Stimulated activated CD8-positive, alpha-beta memory T cell treated with anti-CD3 and anti-CD28 coated beads, Interleukin-12 subunit alpha, Interleukin-12 subunit beta, amount 100 ng/mL, for 4 hours (primary cell): ENCODE results near the gene TSC2.
"Not testable (repeated sequence)": the region's sequence is repeated elsewhere in the genome, so short reads cannot be mapped to it uniquely, and the experiment has no call there.

Experiments
- DNase-seq: peaks from one replicate; pipeline ENCODE4 v3.0.0-alpha.2; 2020; ENCODE audit warnings: low read depth

TSC2 gene

DNA sequence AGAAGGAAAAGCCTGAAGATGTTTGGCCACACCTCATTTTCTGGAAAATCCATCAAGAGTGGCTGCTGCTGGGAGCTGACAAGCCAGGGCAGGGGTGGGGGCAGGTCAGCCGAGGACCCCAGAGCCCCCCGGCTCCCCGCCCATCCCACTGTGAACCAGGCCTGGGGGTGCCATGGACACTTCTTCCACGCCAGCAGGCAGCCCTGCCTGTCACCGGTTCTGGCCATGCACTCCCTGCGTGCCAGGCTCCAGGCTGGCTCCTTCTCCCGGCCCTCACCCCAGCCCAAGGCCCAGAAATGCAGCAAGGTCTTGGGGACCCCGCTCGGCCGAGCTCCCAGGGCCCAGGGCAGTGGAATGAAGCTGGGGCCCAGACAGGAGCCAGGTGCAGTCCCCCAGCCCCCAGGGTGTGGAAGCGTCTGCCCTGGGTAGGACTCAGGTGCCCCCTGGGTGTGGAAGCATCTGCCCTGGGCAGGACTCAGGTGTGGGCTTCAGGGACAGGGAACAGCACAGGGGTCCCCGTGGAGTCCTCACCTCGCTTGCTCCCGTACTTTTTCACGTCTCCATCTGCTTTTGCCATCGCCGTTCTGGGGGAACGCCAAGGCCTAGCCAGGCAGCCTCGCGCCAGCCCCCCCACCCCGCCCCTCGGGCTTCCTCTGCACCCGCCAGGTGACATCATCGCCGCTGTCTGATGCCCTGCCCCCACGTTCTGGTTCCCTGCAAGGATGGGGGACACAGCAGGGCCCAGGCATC is 75.3 kb downstream of the TSC2 start:
- not testable (repeated sequence) for DNase-seq

DNA sequence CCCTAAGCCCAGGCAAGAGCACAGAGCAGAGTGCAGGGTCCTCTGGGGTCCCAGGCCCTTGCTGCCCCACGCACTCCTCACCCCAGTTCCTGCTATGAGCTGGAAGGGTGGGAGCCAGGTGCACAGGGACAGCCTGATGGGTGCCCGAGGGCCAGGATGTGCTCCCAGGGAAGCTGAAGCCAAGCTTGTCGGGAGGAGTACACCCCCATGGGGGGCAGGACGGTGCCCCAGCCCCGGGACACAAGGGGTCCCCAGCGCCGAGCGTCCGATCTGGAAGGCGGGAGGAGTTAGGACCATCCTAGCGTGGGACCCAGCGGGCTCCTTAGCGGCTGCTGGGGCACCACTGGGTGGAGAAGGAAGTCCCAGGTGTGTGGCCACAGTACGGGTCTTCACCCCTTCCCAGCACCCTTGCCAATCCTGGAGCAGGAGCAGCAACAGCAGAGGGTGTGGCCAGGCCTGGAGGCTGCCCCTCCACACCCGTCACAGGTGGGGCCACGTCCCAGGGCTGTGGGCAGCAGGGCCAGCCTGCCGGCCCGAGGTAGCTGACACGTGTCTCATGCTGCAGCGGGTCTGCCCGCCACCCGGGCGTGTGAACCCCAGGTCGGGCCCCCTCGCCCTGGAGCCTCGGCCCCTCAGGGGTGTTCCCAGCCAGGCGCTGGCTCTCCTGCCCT is 76.1 kb downstream of the TSC2 start:
- DNase-seq: not testable (repeated sequence)

DNA sequence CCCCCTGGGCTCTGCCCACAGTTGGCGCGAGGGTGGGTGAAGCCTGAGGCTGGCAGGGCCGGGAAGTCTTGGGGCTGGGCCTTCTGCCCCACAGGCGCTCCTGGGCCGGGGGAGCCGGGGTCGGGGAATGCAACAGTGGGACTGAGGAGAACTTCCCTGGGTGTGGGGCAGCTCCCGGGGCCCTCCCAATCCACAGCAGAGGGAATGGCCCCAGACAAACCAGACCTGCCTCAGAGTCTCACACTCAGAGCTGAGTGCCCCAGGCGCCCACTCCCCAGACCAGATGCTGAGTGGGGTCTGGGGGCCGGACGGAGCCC is 76.5 kb downstream of the TSC2 start:
- not testable (repeated sequence) for DNase-seq

DNA sequence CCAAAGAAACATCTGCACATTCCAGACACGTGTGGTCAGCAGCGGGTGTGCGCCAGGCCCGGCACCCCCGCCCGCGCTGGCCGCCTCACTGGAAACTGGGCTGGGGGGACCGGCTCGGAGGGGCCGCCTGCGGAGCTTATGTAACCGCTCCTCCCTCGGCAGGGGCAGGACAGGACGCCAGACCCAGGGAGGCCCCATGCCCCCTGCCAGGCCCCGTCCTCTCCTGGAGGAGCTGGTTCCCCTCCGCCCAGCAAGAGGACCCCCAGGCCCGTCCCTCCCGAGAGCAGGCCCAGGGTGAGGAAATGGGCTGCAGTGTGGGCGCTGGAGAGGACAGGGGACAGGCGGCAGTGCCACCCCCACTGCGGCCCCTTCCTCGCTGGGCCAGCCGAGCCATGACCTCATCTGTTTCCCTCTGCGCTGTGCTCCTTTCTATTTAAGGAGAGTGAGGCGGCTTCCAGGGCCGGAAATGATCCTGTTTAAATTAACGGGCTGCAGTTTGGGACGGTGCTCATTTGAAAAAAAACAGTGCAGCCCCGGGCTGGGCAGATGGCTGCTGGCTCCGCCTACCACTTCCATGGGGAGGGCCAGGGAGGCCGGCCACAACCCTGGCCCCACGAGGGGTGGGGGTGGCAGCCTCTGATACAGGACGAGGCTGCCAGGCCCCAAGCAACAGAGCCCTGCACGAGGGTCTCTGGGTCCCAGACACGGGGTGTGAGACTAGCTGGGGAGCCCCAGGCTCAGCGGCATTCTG is 77.1 kb downstream of the TSC2 start:
- not testable (repeated sequence) for DNase-seq

DNA sequence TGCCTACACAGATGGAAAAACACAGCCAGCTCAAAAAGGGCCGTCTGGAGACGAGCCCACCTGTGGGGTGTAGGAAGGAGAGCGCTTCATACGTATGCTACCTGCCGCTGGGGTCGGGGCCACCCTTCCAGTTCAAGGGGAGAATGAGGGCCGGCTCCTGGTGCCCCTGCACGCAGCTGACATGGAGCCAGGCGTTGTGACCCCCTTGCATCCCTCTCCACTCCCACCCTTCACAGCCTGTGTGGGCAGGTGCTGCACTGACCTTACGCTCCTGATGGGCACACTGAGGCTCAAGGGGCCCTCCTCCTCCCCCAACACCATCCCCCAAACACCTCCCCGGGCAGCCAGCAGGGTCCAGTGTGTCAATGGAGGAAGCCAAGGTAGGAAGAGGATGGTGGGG is 77.8 kb downstream of the TSC2 start:
- DNase-seq: not testable (repeated sequence)

DNA sequence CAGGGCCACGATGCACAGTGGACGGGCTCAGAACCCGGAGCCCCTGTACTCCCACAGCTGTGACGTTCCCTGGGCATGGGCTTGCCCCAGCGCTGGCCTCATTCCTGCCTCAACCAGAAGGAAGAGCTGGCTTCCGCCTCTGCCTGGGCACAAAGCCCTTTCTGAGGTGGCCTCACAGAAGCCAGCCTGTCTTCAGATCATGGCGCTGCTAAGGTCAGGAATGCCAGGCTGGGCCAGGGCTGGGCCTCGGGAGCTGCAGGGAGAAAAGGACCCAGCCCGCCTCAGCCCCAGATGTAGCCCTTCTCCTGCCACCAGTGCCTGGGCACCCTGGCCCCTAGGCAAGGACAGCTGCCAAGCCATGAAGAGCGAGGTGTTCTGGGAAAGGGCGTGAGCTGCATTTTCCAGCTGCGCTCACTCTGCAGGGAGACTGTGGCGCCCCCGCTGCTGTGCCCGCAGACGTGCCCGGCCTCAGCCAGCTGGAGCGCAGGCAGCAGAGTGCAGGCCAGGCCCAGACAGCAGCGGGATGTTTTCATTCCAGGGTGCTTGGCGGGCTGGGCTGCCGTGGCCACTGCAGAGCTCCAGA is 78.5 kb downstream of the TSC2 start:
- DNase-seq: not testable (repeated sequence)

DNA sequence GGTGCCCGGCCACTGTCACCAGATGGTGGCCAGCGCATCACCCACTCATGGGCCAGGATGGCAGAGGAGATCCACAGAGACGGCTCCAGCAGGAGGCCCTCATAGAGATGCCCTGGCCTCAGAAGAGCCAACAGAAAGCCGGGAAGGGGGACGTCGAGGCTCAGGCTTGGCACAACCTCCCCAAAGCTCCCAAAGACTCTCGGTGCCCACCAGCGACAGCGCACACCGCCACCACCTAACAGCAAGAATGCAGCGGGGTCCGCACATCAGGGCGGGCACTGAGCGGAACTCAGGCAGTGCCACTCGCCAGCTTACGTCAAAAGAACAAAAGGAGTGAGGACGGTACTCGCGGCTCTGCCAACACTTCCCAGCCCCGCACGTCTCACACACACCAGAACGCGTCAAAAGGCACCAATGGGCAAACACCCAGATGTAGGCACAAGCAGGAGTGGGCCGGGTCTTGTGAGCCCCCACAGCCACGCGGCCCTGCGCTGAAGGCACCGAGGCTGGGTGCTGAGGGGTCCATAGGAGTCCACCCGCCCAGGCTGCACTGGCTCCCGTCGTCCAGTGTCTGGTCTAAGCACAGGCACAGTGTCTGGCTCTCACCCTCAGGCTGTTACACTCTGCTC is 79.3 kb downstream of the TSC2 start:
- not testable (repeated sequence) for DNase-seq

DNA sequence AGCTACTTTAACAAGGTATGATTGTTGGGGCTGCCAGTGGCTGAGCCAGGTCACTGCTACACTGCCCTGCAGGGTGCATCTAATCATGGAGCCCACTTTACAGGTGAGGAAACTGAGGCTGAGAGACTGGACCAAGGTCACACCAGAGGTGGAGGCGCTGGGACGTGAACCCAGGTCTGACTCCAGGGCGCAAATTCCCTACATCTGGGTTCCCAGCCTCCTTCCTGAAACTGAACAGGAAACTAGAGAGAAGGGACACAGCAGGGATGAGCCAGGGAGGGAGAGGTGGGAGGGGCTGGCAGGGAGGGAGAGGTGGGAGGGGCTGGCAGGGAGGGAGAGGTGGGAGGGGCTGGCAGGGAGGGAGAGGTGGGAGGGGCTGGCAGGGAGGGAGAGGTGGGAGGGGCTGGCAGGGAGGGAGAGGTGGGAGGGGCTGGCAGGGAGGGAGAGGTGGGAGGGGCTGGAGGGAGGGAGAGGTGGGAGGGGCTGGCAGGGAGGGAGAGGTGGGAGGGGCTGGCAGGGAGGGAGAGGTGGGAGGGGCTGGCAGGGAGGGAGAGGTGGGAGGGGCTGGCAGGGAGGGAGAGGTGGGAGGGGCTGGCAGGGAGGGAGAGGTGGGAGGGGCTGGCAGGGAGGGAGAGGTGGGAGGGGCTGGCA is 80.0 kb downstream of the TSC2 start:
- not testable (repeated sequence) for DNase-seq

DNA sequence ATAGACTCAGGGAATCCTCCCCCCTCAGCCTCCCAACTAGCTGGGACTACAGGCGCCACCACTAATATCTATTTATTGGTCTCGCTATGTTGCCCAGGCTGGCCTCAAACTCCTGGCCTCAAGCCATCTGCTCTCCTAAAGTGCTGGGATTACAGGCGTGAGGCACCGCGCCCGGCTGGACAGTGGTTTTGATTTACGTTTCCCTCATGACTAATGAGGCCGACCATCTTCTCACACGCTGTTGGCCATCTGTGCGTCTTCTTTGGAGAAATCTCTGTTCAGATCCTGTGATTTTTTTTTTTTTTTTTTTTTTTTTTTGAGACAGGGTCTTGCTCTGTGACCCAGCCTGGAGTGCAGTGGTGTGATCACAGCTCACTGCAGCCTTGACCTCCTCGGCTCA is 81.5 kb downstream of the TSC2 start:
- DNase-seq: not testable (repeated sequence)

DNA sequence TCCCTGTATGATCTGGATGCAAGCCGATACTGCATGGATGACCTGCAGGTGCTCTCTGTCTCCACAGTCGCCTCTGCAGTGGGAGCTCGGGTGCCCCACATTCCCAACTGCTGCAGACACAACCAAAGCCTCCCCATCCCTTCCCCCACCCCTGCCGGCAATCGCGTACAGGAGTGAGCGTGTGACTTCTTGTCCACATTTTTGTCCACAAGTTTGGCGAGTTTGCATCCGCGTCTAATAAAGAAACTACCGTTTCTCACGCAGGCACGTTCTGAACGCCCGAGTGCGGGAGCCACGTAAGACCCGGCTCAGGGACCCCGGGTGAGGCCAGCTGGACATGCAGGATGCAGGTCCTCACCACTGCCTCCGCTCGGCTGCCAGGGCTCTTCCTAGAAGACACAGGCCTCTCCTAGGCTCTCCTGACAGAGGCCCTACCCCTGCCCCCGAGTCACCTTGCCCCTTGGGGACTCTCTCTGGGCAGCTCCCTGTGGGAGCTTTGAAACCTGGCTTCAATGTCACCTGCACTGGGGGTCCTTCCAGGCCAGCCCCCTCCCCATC is 82.2 kb downstream of the TSC2 start:
- not testable (repeated sequence) for DNase-seq

DNA sequence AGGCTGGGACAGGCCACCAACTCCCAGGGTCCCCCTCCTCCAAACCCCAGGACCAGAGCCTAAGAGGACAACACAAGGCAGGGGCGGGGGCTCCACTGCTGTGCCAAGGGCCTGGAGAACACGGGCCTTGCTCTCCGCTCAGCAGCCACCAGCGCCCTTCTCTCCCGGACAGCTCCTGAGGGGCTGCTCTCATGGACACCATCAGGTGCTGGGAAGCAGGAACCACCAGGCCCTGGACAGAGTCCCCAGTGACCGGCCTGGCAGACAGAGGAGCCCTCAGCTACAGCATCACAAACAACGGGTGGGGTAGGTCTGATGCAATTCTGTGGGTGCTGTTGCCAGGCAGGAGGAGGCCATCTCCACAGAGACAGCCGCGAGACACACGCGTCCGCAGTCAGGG is 86.0 kb downstream of the TSC2 start:
- DNase-seq: not testable (repeated sequence)

DNA sequence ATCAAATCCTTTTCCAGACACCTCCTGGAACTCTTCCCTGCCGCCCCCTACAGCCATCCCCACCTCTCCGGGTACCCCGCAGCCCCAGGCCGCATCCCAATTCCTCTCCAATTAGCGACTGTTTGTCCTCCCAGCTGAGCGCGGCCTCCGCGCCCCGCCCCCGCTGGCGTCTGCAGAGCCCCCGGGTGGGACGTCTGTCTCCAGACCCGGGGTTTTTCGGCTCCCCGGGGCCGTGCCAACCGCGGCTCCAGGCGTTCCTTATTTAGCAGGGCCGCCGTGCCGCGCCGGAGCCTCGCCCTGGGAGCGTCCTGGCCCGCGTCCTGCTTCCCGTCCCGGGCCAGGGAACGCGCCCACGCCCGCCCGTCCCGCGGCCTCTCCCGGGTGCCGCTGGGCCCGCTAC is 87.3 kb downstream of the TSC2 start:
- DNase-seq: not testable (repeated sequence)

DNA sequence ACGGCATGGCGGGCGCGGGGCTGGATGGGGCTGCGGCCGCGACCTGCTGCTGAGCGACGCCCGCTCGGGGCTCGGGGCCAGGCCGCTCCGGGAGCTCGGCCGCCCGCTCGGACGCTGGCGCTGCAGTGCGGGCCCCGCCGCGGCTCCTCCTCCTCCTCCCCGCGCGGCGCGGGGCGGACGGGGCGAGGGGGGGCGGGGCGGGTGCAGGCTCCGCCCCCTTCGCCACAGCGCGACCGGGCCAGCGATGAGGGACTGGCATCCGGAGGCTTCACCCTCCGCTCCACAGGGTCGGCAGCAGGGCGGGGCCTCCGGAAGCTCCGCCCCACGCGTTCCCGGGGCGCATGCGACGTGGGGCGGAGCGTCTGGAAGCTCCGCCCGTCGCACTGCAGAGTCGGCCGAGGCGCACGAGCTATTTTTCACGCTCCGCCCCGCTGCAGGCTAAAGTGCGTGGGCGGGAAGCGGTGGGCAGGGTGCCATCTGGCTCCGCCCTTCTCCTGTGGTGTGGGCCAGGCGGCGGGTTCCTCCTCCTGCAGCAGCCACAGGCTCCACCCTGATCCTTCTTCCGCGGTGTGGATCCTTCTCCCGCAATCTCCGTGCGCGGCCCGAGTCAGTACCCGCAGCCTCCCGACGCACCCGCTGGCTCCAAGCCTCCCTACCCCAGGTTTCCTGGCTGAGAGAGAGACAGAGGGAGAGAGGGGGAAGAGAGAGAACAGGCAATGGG is 88.1 kb downstream of the TSC2 start, which contains the start of gene PKD1:
Gene PKD1 (minus strand): TSS at position 129 of the 721 bp plus-strand sequence. CDS start 209 bp downstream, outside the sequence.
- peak; percentile 98 for DNase-seq
